Parathyroid adenoma (tissue), 2 donors: ENCODE measurements around the gene MCRIP2.

Experiments used
- H2AFZ ChIP-seq: fragments of 300-600 bp; sonication (generic); one replicate; pipeline ENCODE4 v1.7.0; 2017; ENCODE audit warnings: antibody characterized with exemption, mild to moderate bottlenecking
- H3K27ac ChIP-seq: fragments of 300-600 bp; sonication (generic); one replicate; pipeline ENCODE4 v1.7.0; 2017
- H3K27me3 ChIP-seq: fragments of 300-600 bp; sonication (generic); one replicate; pipeline ENCODE4 v1.7.0; 2017; ENCODE audit warnings: low read length; ENCODE audit not compliant: control insufficient read depth, insufficient read depth
- H3K36me3 ChIP-seq: fragments of 300-600 bp; sonication (generic); one replicate; pipeline ENCODE4 v1.7.0; 2017; ENCODE audit warnings: low read length; ENCODE audit not compliant: control insufficient read depth, insufficient read depth
- H3K4me1 ChIP-seq: fragments of 300-600 bp; sonication (generic); one replicate; pipeline ENCODE4 v1.7.0; 2017; ENCODE audit warnings: control low read depth
- H3K4me2 ChIP-seq: fragments of 300-600 bp; sonication (generic); one replicate; pipeline ENCODE4 v1.7.0; 2017; ENCODE audit warnings: low read length
- H3K4me3 ChIP-seq: fragments of 300-600 bp; sonication (generic); one replicate; pipeline ENCODE4 v1.7.0; 2017; ENCODE audit warnings: low read depth, low read length
- H3K79me2 ChIP-seq: fragments of 300-600 bp; sonication (generic); one replicate; pipeline ENCODE4 v1.7.0; 2017; ENCODE audit warnings: control low read depth
- H3K9ac ChIP-seq: fragments of 300-600 bp; sonication (generic); one replicate; pipeline ENCODE4 v1.7.0; 2017; ENCODE audit warnings: mild to moderate bottlenecking
- H3K9me3 ChIP-seq: fragments of 300-600 bp; sonication (generic); one replicate; pipeline ENCODE4 v1.7.0; 2017; ENCODE audit warnings: low read length; ENCODE audit not compliant: control insufficient read depth
- CTCF ChIP-seq: fragments of 300-600 bp; sonication (generic); IDR thresholded peaks from one replicate; pipeline ENCODE4 v1.7.0; 2017; ENCODE audit warnings: antibody characterized with exemption, mild to moderate bottlenecking
- donor health status: primary hyperparathyroidism.

Gene MCRIP2

GRCh38 chr16:608019-608418, 33.6 kb upstream of the MCRIP2 start:
- Histone ChIP-seq H3K4me2 (no peak overlapping the region), H2AFZ (no peak overlapping the region), H3K9me3 (no peaks in the 10 kb centered on the region), H3K27ac (no peak overlapping the region), H3K79me2 (peaks cover 58% of the 10 kb centered on the region), H3K36me3 (no peaks in the 10 kb centered on the region), H3K9ac (no peak overlapping the region), H3K27me3 (no peaks in the 10 kb centered on the region), H3K4me3 (no peak overlapping the region), H3K4me1 (no peaks in the 10 kb centered on the region)
- no peak for TF ChIP-seq CTCF

DNA sequence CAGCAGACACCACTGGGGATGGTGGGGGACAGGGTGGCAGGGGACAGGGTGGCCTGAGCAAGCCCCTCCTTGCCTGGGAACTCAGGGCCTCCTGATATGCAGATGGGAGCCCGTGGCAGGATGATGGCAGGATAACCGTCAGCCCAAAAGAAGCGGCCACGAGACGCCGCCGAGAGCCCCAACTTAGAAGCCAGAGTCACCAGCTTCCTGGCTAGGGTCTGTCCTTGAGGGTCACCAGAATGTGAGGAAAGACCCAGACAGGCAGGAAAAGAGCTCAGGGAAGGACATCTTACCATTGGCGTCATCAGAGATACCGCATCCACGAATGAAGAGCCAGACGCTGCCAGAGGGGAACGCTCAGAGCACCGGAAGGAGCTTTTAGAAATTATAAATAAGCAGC, 32.3 kb upstream of the MCRIP2 start:
- Histone ChIP-seq H3K27ac (no peak overlapping the region), H3K27me3 (no peaks in the 10 kb centered on the region)

GRCh38 chr16:609984-610383, 31.6 kb upstream of the MCRIP2 start:
- no peak overlapping the region for H2AFZ ChIP-seq
- no peaks in the 10 kb centered on the region for H3K27me3 ChIP-seq
- no peak overlapping the region for H3K4me3 ChIP-seq
- H3K36me3 ChIP-seq = no peaks in the 10 kb centered on the region
- H3K4me2 ChIP-seq = no peak overlapping the region
- H3K9ac ChIP-seq = no peak overlapping the region
- peaks cover 54% of the 10 kb centered on the region for H3K79me2 ChIP-seq
- no peak overlapping the region for H3K27ac ChIP-seq
- H3K4me1 ChIP-seq = no peaks in the 10 kb centered on the region
- TF ChIP-seq CTCF = no peak
- no peaks in the 10 kb centered on the region for H3K9me3 ChIP-seq

More for the DNA sequence above, 32.3 kb upstream of the MCRIP2 start:
- Histone ChIP-seq H3K36me3 (no peaks in the 10 kb centered on the region), H3K9me3 (no peaks in the 10 kb centered on the region), H3K4me2 (no peak overlapping the region), H2AFZ (no peak overlapping the region), H3K4me3 (no peak overlapping the region), H3K79me2 (peaks cover 57% of the 10 kb centered on the region), H3K4me1 (no peaks in the 10 kb centered on the region), H3K9ac (no peak overlapping the region)
- no peak for TF ChIP-seq CTCF

DNA sequence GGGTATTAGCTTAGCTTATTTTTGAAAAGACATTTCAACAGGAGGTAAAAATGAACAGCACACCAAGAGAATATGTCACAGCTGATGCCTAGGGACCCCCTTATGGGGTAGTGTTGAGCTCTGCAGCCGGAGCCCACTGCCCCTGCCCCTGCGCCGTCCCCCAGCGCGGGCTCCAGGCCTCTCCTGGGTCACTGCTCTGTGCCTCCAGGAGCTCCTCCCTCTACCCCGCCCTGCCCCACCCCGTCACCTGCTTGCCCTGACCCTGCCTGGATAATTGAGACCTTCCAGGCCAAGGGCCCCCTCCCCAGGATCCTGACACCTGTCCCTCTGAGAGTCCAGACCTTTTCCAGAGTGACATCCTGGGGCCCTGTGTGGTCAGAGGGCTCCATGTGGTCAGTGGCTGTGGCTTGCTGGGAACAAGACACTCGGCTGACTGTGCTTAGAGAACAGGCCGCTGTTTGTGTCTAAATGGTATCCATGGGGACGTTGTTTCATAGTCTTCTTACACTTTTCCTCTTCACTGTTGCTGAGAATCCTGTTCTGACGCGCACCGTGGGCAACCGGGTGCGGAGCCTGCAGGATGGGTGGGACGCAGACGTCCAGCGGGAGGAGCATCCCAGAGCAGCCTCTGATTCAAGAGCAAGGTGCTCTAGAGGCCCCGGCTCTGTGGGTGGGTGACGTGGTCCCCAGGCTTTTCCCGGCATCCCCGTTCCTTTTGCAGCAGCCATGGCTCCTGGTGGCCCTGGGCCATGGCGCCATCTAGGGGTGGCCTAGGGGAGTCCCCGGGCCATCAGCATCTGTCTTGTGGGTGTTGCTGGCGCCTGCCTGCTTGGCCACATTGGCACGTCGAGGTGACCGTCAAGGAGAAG, 30.9 kb upstream of the MCRIP2 start:
- Histone ChIP-seq H3K4me2 (no peak overlapping the region), H3K27me3 (no peaks in the 10 kb centered on the region), H3K9ac (no peak overlapping the region), H3K4me1 (no peaks in the 10 kb centered on the region), H3K27ac (no peak overlapping the region), H3K9me3 (no peaks in the 10 kb centered on the region), H3K36me3 (no peaks in the 10 kb centered on the region), H3K4me3 (no peak overlapping the region), H3K79me2 (peaks cover 48% of the 10 kb centered on the region), H2AFZ (no peak overlapping the region)
- TF ChIP-seq CTCF = peak; percentile 72

GRCh38 chr16:615122-615521, 26.5 kb upstream of the MCRIP2 start:
- no peak overlapping the region for H3K27ac ChIP-seq
- peaks cover 22% of the 10 kb centered on the region for H3K79me2 ChIP-seq
- no peak for TF ChIP-seq CTCF

More at GRCh38 chr16:615122-615521, 26.5 kb upstream of the MCRIP2 start:
- H3K36me3 ChIP-seq = no peaks in the 10 kb centered on the region
- no peak overlapping the region for H3K4me2 ChIP-seq
- H2AFZ ChIP-seq = no peak overlapping the region
- H3K4me1 ChIP-seq = no peaks in the 10 kb centered on the region
- no peak overlapping the region for H3K4me3 ChIP-seq
- H3K9me3 ChIP-seq = no peaks in the 10 kb centered on the region
- no peaks in the 10 kb centered on the region for H3K27me3 ChIP-seq
- H3K9ac ChIP-seq = no peak overlapping the region
